MM.1S (cell line): Measurements from ENCODE around the gene ATP13A2.
A peak's percentile ranks its signal among the peaks of the same experiment; 100 is the strongest.

Experiments used
- DNase-seq: peaks from one replicate; pipeline ENCODE4 v3.0.0-alpha.2; 2015
- H2AFZ ChIP-seq: fragments of 300-600 bp; sonication (generic); 2 replicates; pipeline ENCODE4 v1.6.0; 2016; ENCODE audit warnings: antibody characterized with exemption, low read length
- H3F3A ChIP-seq: fragments of 300-600 bp; sonication (generic); 2 replicates; pipeline ENCODE4 v1.6.1; 2016; ENCODE audit warnings: mild to moderate bottlenecking, antibody characterized with exemption, low read length, moderate library complexity, mixed read lengths; ENCODE audit not compliant: insufficient read depth
- H3K27ac ChIP-seq: fragments of 300-600 bp; sonication (generic); 2 replicates; pipeline ENCODE4 v1.5.1; 2016; ENCODE audit warnings: mild to moderate bottlenecking, low read length
- H3K27me3 ChIP-seq: fragments of 300-600 bp; sonication (generic); replicated peaks from 2 replicates; pipeline ENCODE4 v1.6.0; 2016; ENCODE audit warnings: low read length; ENCODE audit not compliant: insufficient read depth
- H3K36me3 ChIP-seq: fragments of 300-600 bp; sonication (generic); replicated peaks from 2 replicates; pipeline ENCODE4 v1.6.1; 2016; ENCODE audit warnings: mild to moderate bottlenecking, low read length, mixed read lengths; ENCODE audit not compliant: insufficient read depth
- H3K4me1 ChIP-seq: fragments of 300-600 bp; sonication (generic); 2 replicates; pipeline ENCODE4 v1.6.1; 2016; ENCODE audit warnings: low read length, mixed read lengths
- H3K4me2 ChIP-seq: fragments of 300-600 bp; sonication (generic); 2 replicates; pipeline ENCODE4 v1.6.0; 2016; ENCODE audit warnings: low read depth, low read length
- H3K4me3 ChIP-seq: fragments of 300-600 bp; sonication (generic); 2 replicates; pipeline ENCODE4 v1.5.1; 2016; ENCODE audit warnings: low read length, mixed read lengths
- H3K79me2 ChIP-seq: fragments of 300-600 bp; sonication (generic); 2 replicates; pipeline ENCODE4 v1.6.1; 2016; ENCODE audit warnings: mixed run types, low read length, mixed read lengths
- H3K9ac ChIP-seq: fragments of 300-600 bp; sonication (generic); 2 replicates; pipeline ENCODE4 v1.6.1; 2016; ENCODE audit warnings: low read length, mixed read lengths
- H3K9me2 ChIP-seq: fragments of 300-600 bp; sonication (generic); replicated peaks from 2 replicates; pipeline ENCODE4 v1.6.1; 2016; ENCODE audit warnings: mild to moderate bottlenecking, low read length, mixed read lengths; ENCODE audit not compliant: insufficient read depth
- H3K9me3 ChIP-seq: fragments of 300-600 bp; sonication (generic); replicated peaks from 2 replicates; pipeline ENCODE4 v1.6.1; 2016; ENCODE audit warnings: mild to moderate bottlenecking, low read length, mixed read lengths; ENCODE audit not compliant: insufficient read depth
- H4K20me1 ChIP-seq: fragments of 300-600 bp; sonication (generic); 2 replicates; pipeline ENCODE4 v1.6.1; 2016; ENCODE audit warnings: mild to moderate bottlenecking, low read length, moderate library complexity, mixed read lengths; ENCODE audit not compliant: insufficient read depth
- EZH2 ChIP-seq: fragments of 300-600 bp; sonication (generic); optimal IDR thresholded peaks from 2 replicates; pipeline ENCODE3; 2017; ENCODE audit warnings: low read depth, mild to moderate bottlenecking, antibody characterized with exemption, low read length, mixed read lengths
- EZH2phosphoT487 ChIP-seq: fragments of 300-600 bp; sonication (generic); IDR thresholded peaks from 2 replicates; pipeline ENCODE4 v1.6.1; 2018; ENCODE audit warnings: antibody characterized with exemption, low read length
- TF ChIP-seq, protein P1 (sequence below): fragments of 300-600 bp; sonication (generic); IDR thresholded peaks from 2 replicates; pipeline ENCODE4 v1.5.1; 2016; ENCODE audit warnings: antibody characterized with exemption, low read length, mixed read lengths

Gene ATP13A2

DNA sequence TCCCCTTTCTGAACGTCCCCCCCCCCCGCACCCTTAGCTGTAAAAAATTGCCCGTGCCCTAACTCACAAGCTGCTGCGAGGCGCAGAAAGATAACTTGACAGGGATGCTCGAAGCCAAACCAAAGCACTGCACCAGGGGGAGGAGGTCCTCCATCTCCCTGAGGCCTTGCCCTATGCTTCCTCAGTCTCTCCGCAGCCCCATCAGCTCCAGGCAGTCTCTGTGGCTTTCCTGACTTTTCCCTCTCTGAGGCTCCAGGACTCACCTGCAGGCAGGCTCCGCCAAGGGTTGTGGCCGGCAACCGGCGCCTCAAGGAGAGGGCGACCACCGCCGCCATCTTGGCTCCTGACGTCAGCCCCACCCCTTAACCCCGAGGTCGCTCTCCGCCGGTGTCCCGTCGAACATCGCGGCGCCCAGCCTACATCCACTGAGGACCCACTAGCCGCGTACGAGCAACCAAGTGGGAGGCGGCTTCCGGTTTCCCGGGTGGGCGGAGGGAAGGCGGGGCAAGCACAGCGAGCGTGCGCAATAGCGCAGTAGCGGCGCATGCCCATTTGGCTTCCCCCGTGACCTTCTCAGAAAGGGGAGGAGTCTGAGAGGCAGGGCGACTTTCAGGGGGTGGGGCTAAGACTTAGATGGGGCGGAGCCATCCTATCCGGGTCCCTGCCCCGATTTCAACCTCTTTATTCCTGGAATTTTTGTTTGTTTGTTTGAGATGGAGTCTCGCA, 42.1 kb upstream of the ATP13A2 start, which contains the start of gene SDHB:
Gene SDHB, minus strand, starts transcription at position 348 of the 726 bp plus-strand sequence. Its CDS starts 13 bp downstream, at position 335.
- H3F3A ChIP-seq: no peaks in the 10 kb centered on the region
- H3K4me3 ChIP-seq: peak within 1 kb of the TSS; percentile 85
- peak within 1 kb of the TSS; percentile 64 for H2AFZ ChIP-seq
- peaks cover 48% of the 10 kb centered on the region for H3K79me2 ChIP-seq
- peaks cover 8% of the 10 kb centered on the region for H3K4me1 ChIP-seq
- H3K27ac ChIP-seq: peak within 1 kb of the TSS; percentile 35; the same call in 1 of the 2 replicates
- no peaks in the 10 kb centered on the region for H4K20me1 ChIP-seq
- no peaks in the 10 kb centered on the region for H3K9me2 ChIP-seq
- peaks cover 37% of the 10 kb centered on the region for H3K27me3 ChIP-seq
- peak within 1 kb of the TSS; percentile 78 for H3K9ac ChIP-seq
- H3K4me2 ChIP-seq: peak within 1 kb of the TSS; percentile 81
- H3K9me3 ChIP-seq: no peaks in the 10 kb centered on the region
- peak; percentile 98 for DNase-seq
- H3K36me3 ChIP-seq: 0 out of 2 replicates have a peak, but pooled peaks cover 3% of the 10 kb centered on the region
- TF ChIP-seq, protein P1, sequence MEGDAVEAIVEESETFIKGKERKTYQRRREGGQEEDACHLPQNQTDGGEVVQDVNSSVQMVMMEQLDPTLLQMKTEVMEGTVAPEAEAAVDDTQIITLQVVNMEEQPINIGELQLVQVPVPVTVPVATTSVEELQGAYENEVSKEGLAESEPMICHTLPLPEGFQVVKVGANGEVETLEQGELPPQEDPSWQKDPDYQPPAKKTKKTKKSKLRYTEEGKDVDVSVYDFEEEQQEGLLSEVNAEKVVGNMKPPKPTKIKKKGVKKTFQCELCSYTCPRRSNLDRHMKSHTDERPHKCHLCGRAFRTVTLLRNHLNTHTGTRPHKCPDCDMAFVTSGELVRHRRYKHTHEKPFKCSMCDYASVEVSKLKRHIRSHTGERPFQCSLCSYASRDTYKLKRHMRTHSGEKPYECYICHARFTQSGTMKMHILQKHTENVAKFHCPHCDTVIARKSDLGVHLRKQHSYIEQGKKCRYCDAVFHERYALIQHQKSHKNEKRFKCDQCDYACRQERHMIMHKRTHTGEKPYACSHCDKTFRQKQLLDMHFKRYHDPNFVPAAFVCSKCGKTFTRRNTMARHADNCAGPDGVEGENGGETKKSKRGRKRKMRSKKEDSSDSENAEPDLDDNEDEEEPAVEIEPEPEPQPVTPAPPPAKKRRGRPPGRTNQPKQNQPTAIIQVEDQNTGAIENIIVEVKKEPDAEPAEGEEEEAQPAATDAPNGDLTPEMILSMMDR: no peak
- TF ChIP-seq EZH2phosphoT487 (no peak), EZH2 (no peak)

GRCh38 chr1:17053086-17053684, 41.5 kb upstream of the ATP13A2 start:
- Histone ChIP-seq H3K27me3 (peaks cover 33% of the 10 kb centered on the region), H3K27ac (peak overlapping the region; percentile 35; the same call in 1 of the 2 replicates), H3K79me2 (peaks cover 53% of the 10 kb centered on the region), H4K20me1 (no peaks in the 10 kb centered on the region), H3F3A (no peaks in the 10 kb centered on the region; the same call in 1 of the 2 replicates), H3K4me3 (peak overlapping the region; percentile 85), H3K36me3 (0 out of 2 replicates have a peak, but pooled peaks cover 3% of the 10 kb centered on the region), H3K4me2 (peak overlapping the region; percentile 81), H3K9me2 (no peaks in the 10 kb centered on the region), H3K9ac (peak overlapping the region; percentile 78), H3K4me1 (peaks cover 8% of the 10 kb centered on the region), H2AFZ (peak overlapping the region; percentile 64), H3K9me3 (no peaks in the 10 kb centered on the region)
- DNase-seq: no peak
- TF ChIP-seq EZH2phosphoT487 (no peak), EZH2 (no peak)
- TF ChIP-seq, protein P1: no peak

- Histone ChIP-seq H3K36me3 (0 out of 2 replicates have a peak, but pooled peaks cover 3% of the 10 kb centered on the region), H3K4me1 (peaks cover 8% of the 10 kb centered on the region), H3K9me3 (no peaks in the 10 kb centered on the region), H3K9ac (peak overlapping the region; percentile 78; the same call in 1 of the 2 replicates), H3K4me3 (peak overlapping the region; percentile 85), H3F3A (no peaks in the 10 kb centered on the region; the same call in 1 of the 2 replicates), H3K27ac (no peak overlapping the region), H3K4me2 (peak overlapping the region; percentile 81), H3K79me2 (peaks cover 58% of the 10 kb centered on the region), H2AFZ (no peak overlapping the region), H3K9me2 (no peaks in the 10 kb centered on the region), H3K27me3 (peaks cover 27% of the 10 kb centered on the region), H4K20me1 (no peaks in the 10 kb centered on the region)
- DNase-seq: no peak
- TF ChIP-seq, protein P1: no peak
- TF ChIP-seq EZH2phosphoT487: no peak
- TF ChIP-seq EZH2: no peak
Observed at GRCh38 chr1:17052641-17053040, 40.9 kb upstream of the ATP13A2 start.
